HG03175 (cell line): Measurements from ENCODE around the gene TMEM120B.
"Not testable (repeated sequence)": the region's sequence is repeated elsewhere in the genome, so short reads cannot be mapped to it uniquely, and the experiment has no call there.

Experiments
- ATAC-seq: cut with Tn5 transposase; IDR thresholded peaks from one replicate; pipeline ENCODE4 v1.9.1; 2021; ENCODE audit warnings: mild to moderate bottlenecking, moderate library complexity; ENCODE audit not compliant: unreplicated experiment

The TMEM120B gene

GRCh38 chr12:121740847-121741246 is 28.3 kb downstream of the TMEM120B start:
- no peak for ATAC-seq

GRCh38 chr12:121741743-121742142 is 29.2 kb downstream of the TMEM120B start:
- no peak for ATAC-seq

DNA sequence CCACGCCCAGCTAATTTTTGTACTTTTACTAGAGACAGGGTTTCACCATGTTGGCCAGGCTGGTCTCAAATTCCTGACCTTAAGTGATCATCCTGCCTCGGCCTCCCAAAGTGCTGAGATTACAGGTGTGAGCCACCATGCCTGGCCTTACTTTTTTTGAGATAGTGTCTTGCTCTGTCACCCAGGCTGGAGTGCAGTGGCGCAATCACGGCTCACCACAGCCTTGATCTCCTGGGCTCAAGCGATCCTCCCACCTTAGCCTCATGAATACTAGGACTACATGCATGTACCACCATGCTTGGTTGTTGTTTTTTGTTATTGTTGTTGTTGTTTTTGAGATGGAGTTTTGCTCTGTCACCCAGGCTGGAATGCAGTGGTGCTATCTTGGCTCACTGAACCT is 33.0 kb downstream of the TMEM120B start:
- ATAC-seq = not testable (repeated sequence)

GRCh38 chr12:121748218-121748570 is 35.6 kb downstream of the TMEM120B start:
- no peak for ATAC-seq

- ATAC-seq = no peak
Observed at GRCh38 chr12:121748571-121749265, 36.2 kb downstream of the TMEM120B start.

GRCh38 chr12:121749267-121749666 is 36.7 kb downstream of the TMEM120B start:
- ATAC-seq = no peak

GRCh38 chr12:121750507-121750955 is 38.0 kb downstream of the TMEM120B start:
- no peak for ATAC-seq

DNA sequence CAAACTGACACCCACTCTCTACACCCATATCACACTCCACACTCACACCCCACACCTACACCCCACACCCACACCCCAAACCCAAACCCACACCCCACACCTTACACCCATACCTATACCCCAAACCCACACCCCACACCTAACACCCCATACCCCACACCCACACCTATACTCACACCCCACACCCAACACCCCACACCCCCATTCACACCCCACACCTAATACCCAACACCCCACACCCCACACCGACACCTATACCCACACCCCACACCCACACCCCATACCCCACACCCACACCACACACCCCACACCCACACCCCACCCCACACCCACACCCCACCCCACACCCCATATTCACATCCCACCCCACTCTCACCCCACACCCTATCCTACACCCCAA is 38.5 kb downstream of the TMEM120B start:
- ATAC-seq = no peak

DNA sequence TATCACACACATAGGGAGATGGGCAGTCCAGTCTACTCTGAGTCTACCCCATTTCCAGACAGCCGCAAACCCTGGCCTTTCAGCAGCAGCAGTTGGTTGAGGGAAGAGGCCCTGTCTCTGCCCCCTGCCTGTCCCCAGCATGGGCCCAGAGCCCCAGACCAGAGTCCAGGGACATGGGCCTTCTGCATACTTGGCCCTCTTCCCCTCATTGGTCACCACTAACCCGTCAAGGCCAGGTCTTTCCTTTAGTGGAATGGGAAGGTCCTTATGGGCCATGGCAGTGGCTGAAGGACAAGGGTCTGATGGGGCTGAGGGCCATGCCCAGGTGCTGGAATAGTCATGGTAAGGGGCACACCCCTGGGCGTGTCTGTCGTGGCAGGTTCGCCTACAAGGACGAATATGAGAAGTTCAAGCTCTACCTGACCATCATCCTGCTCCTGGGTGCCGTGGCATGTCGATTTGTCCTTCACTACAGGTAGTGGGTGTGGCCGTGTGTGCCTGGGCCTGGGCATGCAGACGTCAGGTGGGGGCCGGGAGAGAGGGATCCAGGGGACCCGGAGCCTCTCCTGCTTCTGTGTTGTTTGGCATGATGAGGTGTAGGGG is 39.3 kb downstream of the TMEM120B start:
- ATAC-seq = no peak

DNA sequence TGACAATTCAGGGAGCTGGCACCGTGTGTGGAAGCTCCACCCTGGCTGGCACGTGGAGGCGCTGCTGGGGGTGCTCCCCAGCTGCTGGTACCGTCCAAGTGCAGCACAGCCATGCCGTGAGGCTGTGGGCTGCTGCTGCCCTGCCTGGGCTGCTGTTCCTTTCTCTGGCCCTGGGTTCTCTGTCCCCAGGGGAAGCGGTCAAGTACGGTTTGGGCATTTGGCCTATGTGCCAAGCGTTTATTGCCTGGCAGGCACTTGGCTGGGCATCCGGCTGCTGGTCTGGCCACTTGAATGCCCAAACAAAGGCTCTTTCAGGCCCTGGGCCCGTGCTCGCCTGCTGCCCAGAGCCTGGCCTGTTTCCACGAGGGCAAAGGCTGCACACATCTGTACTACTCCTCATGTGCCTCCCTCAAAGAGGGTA is 41.3 kb downstream of the TMEM120B start:
- ATAC-seq = no peak

DNA sequence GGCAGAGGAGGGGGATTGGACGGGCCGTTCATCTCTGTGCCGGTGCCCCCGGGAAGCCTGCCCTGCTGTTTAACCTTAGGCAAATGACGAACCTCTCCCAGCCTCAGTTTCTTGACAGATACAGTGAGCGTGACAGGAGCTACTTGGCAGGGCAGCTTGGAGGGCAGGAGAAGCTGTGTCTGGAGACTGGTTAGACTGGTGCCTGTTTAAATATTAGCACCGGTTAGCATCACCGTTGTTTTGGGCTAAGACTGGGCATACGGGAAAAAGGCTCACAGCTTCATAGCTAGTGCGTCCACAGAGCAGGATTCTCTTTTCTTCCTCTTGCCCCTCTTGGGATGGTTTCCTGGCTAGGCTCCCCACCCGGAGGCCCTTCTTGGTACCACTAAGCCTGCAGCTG is 42.3 kb downstream of the TMEM120B start:
- ATAC-seq = no peak

DNA sequence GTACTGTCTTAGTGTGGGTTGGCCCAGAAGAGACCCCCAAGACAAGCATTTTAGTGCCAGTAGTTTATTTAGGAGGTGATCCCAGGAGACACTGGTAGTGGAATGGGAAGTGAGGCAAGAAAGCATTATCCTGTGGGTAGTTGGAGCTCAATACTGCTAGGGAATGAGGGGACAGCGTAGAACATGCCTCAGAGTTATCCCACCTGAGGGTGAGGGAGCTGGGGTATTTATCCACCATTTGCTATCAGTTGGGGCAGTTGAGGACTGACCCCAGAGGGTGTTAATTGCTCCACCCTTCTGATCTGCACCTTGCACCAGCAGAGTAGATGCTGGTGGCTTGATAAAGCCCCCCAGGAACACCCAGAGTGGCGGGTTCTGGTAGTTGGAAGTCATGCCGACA is 43.0 kb downstream of the TMEM120B start:
- ATAC-seq = no peak

- not testable (repeated sequence) for ATAC-seq
Observed at GRCh38 chr12:121758536-121758935, 46.0 kb downstream of the TMEM120B start.

DNA sequence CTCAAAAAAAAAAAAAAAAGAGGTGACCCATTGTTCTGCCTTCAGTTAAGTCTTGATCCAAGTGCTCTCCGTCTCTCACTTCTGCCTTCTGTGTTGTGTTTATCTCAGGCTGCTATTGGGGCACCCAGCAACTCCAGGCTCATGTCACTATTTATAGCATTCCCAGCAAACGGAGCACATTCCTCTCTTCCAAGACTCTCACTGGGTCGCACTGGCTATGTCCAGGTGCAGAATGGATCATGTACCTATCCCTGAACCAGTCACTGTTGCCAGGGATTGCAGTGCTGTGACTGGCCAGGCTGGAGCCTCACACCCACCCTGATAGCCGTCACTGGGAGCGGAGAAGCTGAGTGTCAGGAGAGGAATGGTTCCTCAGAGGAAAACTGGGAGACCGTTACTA is 49.7 kb downstream of the TMEM120B start:
- no peak for ATAC-seq

- ATAC-seq = no peak
Observed at GRCh38 chr12:121764808-121765207, 52.3 kb downstream of the TMEM120B start.

GRCh38 chr12:121765573-121765972 is 53.0 kb downstream of the TMEM120B start:
- no peak for ATAC-seq

DNA sequence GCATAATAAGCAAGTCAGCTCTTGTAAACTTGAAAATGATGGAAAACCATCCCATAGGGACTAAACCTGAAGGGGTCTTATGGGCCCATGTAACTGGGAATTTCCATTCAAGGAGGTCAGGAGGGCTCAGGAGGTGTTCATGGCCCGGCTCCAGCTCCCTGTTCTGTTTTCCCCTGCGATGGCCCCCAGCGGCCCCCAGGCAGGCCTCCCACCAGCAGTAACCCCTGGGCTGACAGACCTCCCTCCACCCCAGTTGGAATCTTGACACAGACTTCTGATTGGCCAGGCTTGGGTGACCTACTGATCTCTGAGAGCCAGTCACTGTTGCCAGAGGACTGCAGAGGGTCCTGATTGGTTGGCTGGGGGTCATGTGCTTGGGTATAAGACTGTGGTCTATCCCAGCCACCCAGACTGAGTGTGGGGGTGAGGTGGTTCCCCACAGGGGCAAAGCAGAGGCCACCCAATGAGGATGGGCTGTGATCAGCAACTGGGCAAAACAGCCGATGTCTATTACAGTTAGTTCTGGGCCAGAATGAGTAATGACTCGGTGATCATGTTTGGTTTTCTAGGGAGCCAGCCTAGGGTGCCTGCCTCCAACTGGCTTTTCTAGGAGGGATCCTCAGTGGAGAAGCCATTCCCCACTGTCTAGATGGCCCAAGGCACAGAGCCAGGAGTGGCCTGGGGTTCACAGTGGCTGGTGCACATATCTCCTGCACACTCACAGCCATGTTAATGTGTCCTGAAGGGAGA is 53.9 kb downstream of the TMEM120B start:
- ATAC-seq = no peak

GRCh38 chr12:121767525-121768016 is 55.0 kb downstream of the TMEM120B start:
- ATAC-seq = no peak

- no peak for ATAC-seq
Observed at GRCh38 chr12:121769297-121769830, 56.8 kb downstream of the TMEM120B start.

DNA sequence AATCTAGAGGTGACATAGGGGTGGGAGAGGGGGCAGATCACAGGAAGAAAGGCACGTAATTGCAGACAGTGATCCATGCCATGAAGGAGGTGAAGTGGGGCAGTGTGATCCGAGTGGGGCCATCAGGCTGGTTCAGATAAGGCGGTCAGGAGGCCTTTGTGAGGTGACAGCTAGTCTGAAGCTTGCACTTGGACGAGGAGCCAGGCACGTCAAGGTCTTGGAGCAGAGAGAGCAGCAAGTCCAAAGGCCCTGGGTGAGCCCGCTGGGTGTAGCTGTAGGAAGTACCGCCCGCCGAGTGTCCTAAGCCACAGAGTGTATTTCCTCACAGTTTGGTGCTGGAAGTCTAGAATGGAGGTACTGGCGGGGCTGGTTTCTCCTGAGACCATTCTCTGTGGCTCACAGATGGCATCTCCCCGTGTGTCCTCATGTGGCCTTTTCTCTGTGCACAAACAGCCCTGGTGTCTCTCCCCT is 57.3 kb downstream of the TMEM120B start:
- no peak for ATAC-seq

GRCh38 chr12:121770388-121770787 is 57.8 kb downstream of the TMEM120B start:
- ATAC-seq = no peak
